Esophagus squamous epithelium (tissue), 5 donors: ENCODE results near the gene NFYA. TPM values are rescaled to one million over a fixed set of nuclear protein-coding genes. Genes with fewer than 3 reads are reported as not detected.

Source experiments
- DNase-seq: peaks from one replicate; lab custom pipeline; 2025; lab: John Stamatoyannopoulos, UW
- H3K27ac ChIP-seq, 4 donors: fragments of 200-600 bp; sonication (generic); one replicate each; pipeline ENCODE4 v1.5.1; 2016 to 2019; ENCODE audit warnings: mild to moderate bottlenecking in 1 of 4
- H3K27me3 ChIP-seq, 4 donors: fragments of 200-600 bp; sonication (generic); 1 replicate in 3 of 4; 2 replicates in 1 of 4; pipeline versions ENCODE4 v1.5.1 to v1.6.0; 2017 to 2021; ENCODE audit warnings: antibody characterized with exemption in 1 of 4
- H3K36me3 ChIP-seq, 3 donors: fragments of 200-600 bp; sonication (generic); one replicate each; pipeline ENCODE4 v1.5.1; 2016 to 2019
- H3K4me1 ChIP-seq, 3 donors: fragments of 200-600 bp; sonication (generic); one replicate each; pipeline ENCODE4 v1.5.1; 2017 to 2019
- H3K4me3 ChIP-seq, 4 donors: fragments of 200-600 bp; sonication (generic); 1 replicate in 3 of 4; 2 replicates in 1 of 4; pipeline ENCODE4 v1.5.1; 2016 to 2019; ENCODE audit warnings: mild to moderate bottlenecking in 2 of 4, moderate library complexity in 1 of 4
- H3K9me3 ChIP-seq, 3 donors: fragments of 200-600 bp; sonication (generic); one replicate each; pipeline ENCODE4 v1.5.1; 2016 to 2019
- POLR2A ChIP-seq, 4 donors: fragments of 450-650 bp; IDR thresholded peaks; one replicate each; pipeline ENCODE4 v1.6.1; 2017; ENCODE audit warnings: antibody characterized with exemption in 4 of 4, mild to moderate bottlenecking in 4 of 4, moderate library complexity in 3 of 4
- WGBS, 2 donors: methylation state at CpG; one replicate each; pipeline ENCODE4 v1.1.5; 2018; 5-methylcytosine and 5-hydroxymethylcytosine counted together
- intact Hi-C: fragments of 100-400 bp; cut with DNase I; formaldehyde crosslinking; loops from one replicate; pipeline ENCODE4 v1.15.0; 2022
- total RNA-seq, 4 donors: library from RNA; depleted of rRNA; stranded (reverse); fragments of >200 nt; gene quantifications; one replicate each; pipeline ENCODE4 v1.1.0, GENCODE V29; 2016
- TF ChIP-seq, protein P1 (sequence below), 6 experiments: fragments of 450-650 bp in 4 of 6; fragments of 200-600 bp in 2 of 6; sonication (generic) in 2 of 6; IDR thresholded peaks; one replicate each; pipeline ENCODE4 v1.5.1; 2016 to 2019; ENCODE audit warnings: antibody characterized with exemption in 6 of 6, mild to moderate bottlenecking in 4 of 6, moderate library complexity in 4 of 6
- donor health status: DM: yes; HTN: yes; CAD: no.

The NFYA gene
- total RNA-seq, 4 donors from 2014 or later, result 9.0 to 16.4 (median 14.0) TPM

- DNase-seq, result no peak
Measured at GRCh38 chr6:41074692-41075436, 2.1 kb downstream of the NFYA start.

DNA sequence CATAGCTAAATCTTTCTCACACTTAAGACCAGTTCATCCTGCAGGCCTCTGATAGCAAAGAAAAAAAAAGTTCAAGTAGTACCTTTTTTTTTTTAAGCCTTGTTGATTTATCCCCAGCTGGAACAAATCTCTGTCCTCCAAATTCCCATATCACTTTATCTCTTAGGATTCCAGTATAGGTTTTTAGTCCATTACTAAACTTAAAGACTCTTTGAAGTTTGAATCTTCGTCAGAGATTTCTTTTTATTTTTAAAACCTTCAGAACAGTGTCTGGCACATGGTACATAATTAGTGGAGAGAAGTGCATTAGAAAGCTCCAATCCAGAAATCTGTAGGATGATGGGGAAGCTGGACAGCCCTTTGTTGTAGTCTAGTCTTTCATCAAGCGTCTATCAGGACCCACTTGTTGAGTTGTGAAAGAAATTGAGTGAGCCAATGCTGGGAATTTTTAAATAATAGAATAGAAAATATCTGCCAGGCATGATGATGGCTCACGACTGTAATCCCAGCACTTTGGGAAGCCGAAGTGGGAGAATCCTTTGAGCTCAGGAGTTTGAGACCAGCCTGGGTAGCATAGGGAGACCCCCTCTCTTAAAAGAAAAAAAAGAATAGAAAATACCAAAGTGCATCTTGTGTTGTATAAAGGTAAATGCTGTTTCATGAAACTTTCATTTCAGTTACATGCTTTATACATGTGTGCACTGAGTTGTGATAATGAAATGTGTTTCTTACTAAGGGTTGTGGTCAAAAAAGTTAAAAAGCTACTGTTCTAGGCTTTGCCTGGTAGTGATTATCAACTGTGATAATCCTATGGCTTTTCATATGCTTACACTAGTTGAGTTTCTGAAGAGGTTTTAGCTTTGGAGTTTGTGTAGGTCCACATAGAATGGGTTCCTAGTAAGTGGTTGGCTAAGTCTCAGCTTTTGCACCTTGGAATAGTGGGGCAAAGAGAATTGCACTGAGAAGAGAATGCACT, 3.2 kb downstream of the NFYA start:
- H3K27me3 ChIP-seq, result no peaks in the 10 kb centered on the region
- no peaks in the 10 kb centered on the region for H3K9me3 ChIP-seq
- intact Hi-C loops, result no loop called here
- peaks cover 0 to 23% (median 0%) of the 10 kb centered on the region in 3 donors for H3K36me3 ChIP-seq
- peaks cover 6 to 46% (median 11%) of the 10 kb centered on the region in 3 donors for H3K4me1 ChIP-seq
- 79 to 88% methylated on average over 4 of the region's 4 CpGs for WGBS, 2 donors
- no peak overlapping the region for H3K4me3 ChIP-seq
- TF ChIP-seq, protein P1, sequence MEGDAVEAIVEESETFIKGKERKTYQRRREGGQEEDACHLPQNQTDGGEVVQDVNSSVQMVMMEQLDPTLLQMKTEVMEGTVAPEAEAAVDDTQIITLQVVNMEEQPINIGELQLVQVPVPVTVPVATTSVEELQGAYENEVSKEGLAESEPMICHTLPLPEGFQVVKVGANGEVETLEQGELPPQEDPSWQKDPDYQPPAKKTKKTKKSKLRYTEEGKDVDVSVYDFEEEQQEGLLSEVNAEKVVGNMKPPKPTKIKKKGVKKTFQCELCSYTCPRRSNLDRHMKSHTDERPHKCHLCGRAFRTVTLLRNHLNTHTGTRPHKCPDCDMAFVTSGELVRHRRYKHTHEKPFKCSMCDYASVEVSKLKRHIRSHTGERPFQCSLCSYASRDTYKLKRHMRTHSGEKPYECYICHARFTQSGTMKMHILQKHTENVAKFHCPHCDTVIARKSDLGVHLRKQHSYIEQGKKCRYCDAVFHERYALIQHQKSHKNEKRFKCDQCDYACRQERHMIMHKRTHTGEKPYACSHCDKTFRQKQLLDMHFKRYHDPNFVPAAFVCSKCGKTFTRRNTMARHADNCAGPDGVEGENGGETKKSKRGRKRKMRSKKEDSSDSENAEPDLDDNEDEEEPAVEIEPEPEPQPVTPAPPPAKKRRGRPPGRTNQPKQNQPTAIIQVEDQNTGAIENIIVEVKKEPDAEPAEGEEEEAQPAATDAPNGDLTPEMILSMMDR (IDR thresholded peaks at IDR 0.05), result no peak
- no peak for TF ChIP-seq POLR2A (IDR thresholded peaks at IDR 0.05)
- peak overlapping the region in 1 of 4 donors; percentile 99 for H3K27ac ChIP-seq
- DNase-seq, result no peak

More at GRCh38 chr6:41074692-41075436, 2.1 kb downstream of the NFYA start:
- WGBS, 2 donors, result 25 to 30% methylated on average over 11 of the region's 11 CpGs
- intact Hi-C loops, result no loop called here
- Histone ChIP-seq H3K4me1 (peaks cover 9 to 53% (median 15%) of the 10 kb centered on the region in 3 donors), H3K27me3 (no peaks in the 10 kb centered on the region), H3K4me3 (peak overlapping the region; percentile 2 to 89 (median 89)), H3K27ac (peak overlapping the region; percentile 99), H3K9me3 (no peaks in the 10 kb centered on the region), H3K36me3 (peaks cover 0 to 21% (median 0%) of the 10 kb centered on the region in 3 donors)
- TF ChIP-seq, protein P1 (IDR thresholded peaks at IDR 0.05), result no peak
- TF ChIP-seq POLR2A (IDR thresholded peaks at IDR 0.05), result no peak

DNA sequence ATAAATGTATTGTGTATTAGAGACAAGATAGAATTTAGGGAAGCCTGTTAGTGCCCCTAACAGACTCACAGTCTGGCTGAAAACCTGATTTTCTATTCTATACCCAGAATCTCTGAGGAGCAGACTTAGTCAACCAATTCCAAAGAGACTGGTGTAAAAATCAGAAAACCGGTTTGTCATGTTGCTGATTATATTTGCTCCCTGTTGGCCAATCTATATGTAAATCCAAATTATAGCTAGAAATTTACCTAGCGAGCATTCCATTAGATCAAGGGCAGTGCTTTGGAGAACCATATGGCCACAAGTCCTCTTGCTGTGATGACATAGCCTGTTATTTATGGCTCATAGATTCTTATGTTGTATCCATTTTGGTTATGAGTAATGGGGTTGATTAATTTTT, 4.8 kb downstream of the NFYA start:
- no peak for TF ChIP-seq POLR2A (IDR thresholded peaks at IDR 0.05)
- TF ChIP-seq, protein P1 (IDR thresholded peaks at IDR 0.05), result no peak
- no peak overlapping the region for H3K4me3 ChIP-seq
- H3K27me3 ChIP-seq, result no peaks in the 10 kb centered on the region
- H3K4me1 ChIP-seq, result peaks cover 5 to 43% (median 11%) of the 10 kb centered on the region in 3 donors
- 64 to 65% methylated on average over 2 of the region's 2 CpGs for WGBS, 2 donors
- H3K27ac ChIP-seq, result peak overlapping the region in 1 of 4 donors; percentile 1
- intact Hi-C loops, result no loop called here
- no peak for DNase-seq
- H3K9me3 ChIP-seq, result no peaks in the 10 kb centered on the region
- H3K36me3 ChIP-seq, result peaks cover 0 to 36% (median 0%) of the 10 kb centered on the region in 3 donors

DNA sequence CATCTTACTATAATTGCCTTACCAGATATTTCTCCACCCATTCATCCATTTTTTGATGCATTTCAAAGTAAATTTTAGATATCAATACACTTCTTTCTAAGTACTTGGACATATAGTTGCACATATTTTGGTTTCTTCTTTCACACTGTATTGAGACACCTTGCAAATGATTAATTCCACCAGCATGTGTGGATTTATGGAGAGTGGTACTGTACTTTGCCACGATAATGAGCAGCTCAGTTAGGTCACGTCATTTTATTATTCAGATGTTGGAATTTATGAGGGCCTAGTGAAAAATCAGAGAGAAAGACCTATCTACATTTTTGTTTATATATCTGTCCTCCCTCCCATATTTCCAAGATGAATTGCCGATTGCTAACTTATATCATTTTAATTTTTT, 5.3 kb downstream of the NFYA start:
- TF ChIP-seq POLR2A (IDR thresholded peaks at IDR 0.05), result no peak
- TF ChIP-seq, protein P1 (IDR thresholded peaks at IDR 0.05), result no peak
- Histone ChIP-seq H3K9me3 (no peaks in the 10 kb centered on the region), H3K36me3 (peaks cover 0 to 38% (median 0%) of the 10 kb centered on the region in 3 donors), H3K4me3 (no peak overlapping the region), H3K27me3 (no peaks in the 10 kb centered on the region), H3K4me1 (peaks cover 5 to 43% (median 11%) of the 10 kb centered on the region in 3 donors), H3K27ac (no peak overlapping the region)
- WGBS, 2 donors, result 89 to 95% methylated on average over 3 of the region's 3 CpGs
- DNase-seq, result no peak
- intact Hi-C loops, result no loop called here
